NCI-H446 treated with DMSO at 0.1 percent for 48 hours (cell line): ENCODE results near the gene TIRAP.
A peak's percentile ranks its signal among the peaks of the same experiment; 100 is the strongest.

Experiments
- DNase-seq: peaks from one replicate; lab custom pipeline; 2025; lab: John Stamatoyannopoulos, UW

Gene TIRAP

GRCh38 chr11:126322996-126323395 is 40.1 kb downstream of the TIRAP start:
- DNase-seq, result no peak

GRCh38 chr11:126327281-126328000 is 44.5 kb downstream of the TIRAP start:
- no peak for DNase-seq

- no peak for DNase-seq
Measured at GRCh38 chr11:126328001-126328390, 45.1 kb downstream of the TIRAP start.

GRCh38 chr11:126328444-126328843 is 45.6 kb downstream of the TIRAP start:
- no peak for DNase-seq

- no peak for DNase-seq
Measured at GRCh38 chr11:126328938-126329643, 46.2 kb downstream of the TIRAP start.

- DNase-seq, result no peak
Measured at GRCh38 chr11:126329644-126330211, 46.8 kb downstream of the TIRAP start.

GRCh38 chr11:126331286-126331685 is 48.4 kb downstream of the TIRAP start:
- no peak for DNase-seq

GRCh38 chr11:126332221-126332711 is 49.4 kb downstream of the TIRAP start:
- DNase-seq, result peak; percentile 93

GRCh38 chr11:126333142-126333541 is 50.2 kb downstream of the TIRAP start:
- peak; percentile 67 for DNase-seq

- DNase-seq, result no peak
Measured at GRCh38 chr11:126334659-126335462, 52.0 kb downstream of the TIRAP start.

GRCh38 chr11:126335463-126335760 is 52.5 kb downstream of the TIRAP start:
- DNase-seq, result no peak

- DNase-seq, result no peak
Measured at GRCh38 chr11:126336138-126336541, 53.2 kb downstream of the TIRAP start.

- DNase-seq, result no peak
Measured at GRCh38 chr11:126336671-126337101, 53.8 kb downstream of the TIRAP start.

- no peak for DNase-seq
Measured at GRCh38 chr11:126337126-126337473, 54.2 kb downstream of the TIRAP start.

GRCh38 chr11:126337474-126338241 is 54.8 kb downstream of the TIRAP start:
- DNase-seq, result no peak

- no peak for DNase-seq
Measured at GRCh38 chr11:126338346-126339055, 55.6 kb downstream of the TIRAP start.

GRCh38 chr11:126339073-126339862 is 56.4 kb downstream of the TIRAP start:
- no peak for DNase-seq

- no peak for DNase-seq
Measured at GRCh38 chr11:126339863-126340434, 57.1 kb downstream of the TIRAP start.

- DNase-seq, result no peak
Measured at GRCh38 chr11:126340960-126341606, 58.2 kb downstream of the TIRAP start.
